Measurements from ENCODE around the gene UBQLN3. TPM values are rescaled to one million over a fixed set of nuclear protein-coding genes. Genes with fewer than 3 reads are reported as not detected.

The UBQLN3 gene
- total RNA-seq, 4 donors from 2014 or later = 0.15 to 0.62 (median 0.40) TPM; not detected in 1

- WGBS, 2 donors (ENCODE audit: low coverage in 1 of 2) = 38 to 43% methylated on average over 1 of the region's 1 CpG
- Histone ChIP-seq H3K9me3 (no peaks in the 10 kb centered on the region), H3K4me3 (no peak within 1 kb of the TSS), H3K4me1 (no peaks in the 10 kb centered on the region), H3K36me3 (no peaks in the 10 kb centered on the region), H3K27me3 (no peaks in the 10 kb centered on the region), H3K27ac (no peak within 1 kb of the TSS)
- ATAC-seq = no peak
- TF ChIP-seq POLR2AphosphoS5 (IDR thresholded peaks at IDR 0.05) (no peak), EP300 (IDR thresholded peaks at IDR 0.05) (no peak), POLR2A (IDR thresholded peaks at IDR 0.05) (no peak), CTCF (IDR thresholded peaks at IDR 0.05) (no peak)
Measured at GRCh38 chr11:5548440-5548839, 38.7 kb upstream of the UBQLN3 start, which contains the start of gene OR52H1. OR52H1 (minus strand) TSS chr11:5548540; CDS start chr11:5545505, 3,035 bp downstream.

GRCh38 chr11:5547982-5548381 is 38.2 kb upstream of the UBQLN3 start:
- TF ChIP-seq POLR2A (IDR thresholded peaks at IDR 0.05) = no peak
- no peak for TF ChIP-seq POLR2AphosphoS5 (IDR thresholded peaks at IDR 0.05)
- no peak for TF ChIP-seq CTCF (IDR thresholded peaks at IDR 0.05)
- no peak for TF ChIP-seq EP300 (IDR thresholded peaks at IDR 0.05)
- no peaks in the 10 kb centered on the region for H3K9me3 ChIP-seq
- H3K36me3 ChIP-seq = no peaks in the 10 kb centered on the region
- H3K4me3 ChIP-seq = no peak overlapping the region
- WGBS, 2 donors (ENCODE audit: low coverage in 1 of 2) = 100% methylated on average over 1 of the region's 1 CpG
- ATAC-seq = no peak
- H3K27ac ChIP-seq = no peak overlapping the region
- no peaks in the 10 kb centered on the region for H3K4me1 ChIP-seq
- H3K27me3 ChIP-seq = no peaks in the 10 kb centered on the region

DNA sequence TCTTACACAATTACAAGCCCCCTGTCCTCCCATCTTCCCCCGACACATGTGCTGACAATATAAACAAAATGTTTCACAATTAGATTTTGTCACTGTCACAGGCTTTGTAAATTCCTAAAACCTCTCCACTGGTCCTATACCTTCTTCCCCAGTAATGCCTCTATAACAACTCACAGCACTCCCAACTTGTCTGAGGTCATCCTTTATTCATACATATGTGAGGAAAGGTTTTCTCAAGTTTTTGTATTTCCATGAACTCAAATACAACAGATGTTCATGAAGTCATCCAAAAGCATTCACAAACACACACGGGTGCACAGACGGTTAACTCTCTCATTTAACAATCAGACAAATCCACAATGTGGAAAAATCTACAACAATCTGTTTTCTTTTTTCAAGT is 36.7 kb upstream of the UBQLN3 start:
- Histone ChIP-seq H3K4me3 (no peak overlapping the region), H3K9me3 (no peaks in the 10 kb centered on the region), H3K4me1 (no peaks in the 10 kb centered on the region), H3K27me3 (no peaks in the 10 kb centered on the region), H3K27ac (no peak overlapping the region), H3K36me3 (no peaks in the 10 kb centered on the region)
- ATAC-seq = no peak
- TF ChIP-seq POLR2A (IDR thresholded peaks at IDR 0.05) (no peak), POLR2AphosphoS5 (IDR thresholded peaks at IDR 0.05) (no peak), EP300 (IDR thresholded peaks at IDR 0.05) (no peak), CTCF (IDR thresholded peaks at IDR 0.05) (no peak)
- WGBS, 2 donors (ENCODE audit: low coverage in 1 of 2) = 73 to 85% methylated on average over 3 of the region's 3 CpGs

GRCh38 chr11:5541427-5541826 is 31.7 kb upstream of the UBQLN3 start:
- no peak for ATAC-seq
- TF ChIP-seq POLR2A (IDR thresholded peaks at IDR 0.05) (no peak), POLR2AphosphoS5 (IDR thresholded peaks at IDR 0.05) (no peak), EP300 (IDR thresholded peaks at IDR 0.05) (no peak)
- H3K27me3 ChIP-seq = no peaks in the 10 kb centered on the region
- H3K36me3 ChIP-seq = no peaks in the 10 kb centered on the region
- WGBS, 2 donors (ENCODE audit: low coverage in 1 of 2) = 11 to 25% methylated on average over 1 of the region's 1 CpG
- H3K4me1 ChIP-seq = no peaks in the 10 kb centered on the region
- no peaks in the 10 kb centered on the region for H3K9me3 ChIP-seq
- no peak overlapping the region for H3K4me3 ChIP-seq
- H3K27ac ChIP-seq = no peak overlapping the region

GRCh38 chr11:5536482-5536881 is 26.7 kb upstream of the UBQLN3 start:
- H3K36me3 ChIP-seq = no peaks in the 10 kb centered on the region
- ATAC-seq = no peak
- H3K9me3 ChIP-seq = no peaks in the 10 kb centered on the region
- H3K27ac ChIP-seq = no peak overlapping the region
- H3K4me1 ChIP-seq = no peaks in the 10 kb centered on the region
- no peak for TF ChIP-seq POLR2A (IDR thresholded peaks at IDR 0.05)
- TF ChIP-seq EP300 (IDR thresholded peaks at IDR 0.05) = no peak
- no peak for TF ChIP-seq CTCF (IDR thresholded peaks at IDR 0.05)
- TF ChIP-seq POLR2AphosphoS5 (IDR thresholded peaks at IDR 0.05) = no peak
- no peaks in the 10 kb centered on the region for H3K27me3 ChIP-seq
- H3K4me3 ChIP-seq = no peak overlapping the region
